Stomach (tissue), 4 donors: ENCODE measurements around the gene ALOX15B.

Source experiments
- EP300 ChIP-seq: sonication (generic); formaldehyde crosslinking; IDR thresholded peaks from one replicate; pipeline ENCODE4 v1.6.1; 2017; ENCODE audit warnings: antibody characterized with exemption
- POLR2A ChIP-seq, 4 donors: fragments of 450-650 bp; IDR thresholded peaks; one replicate each; pipeline ENCODE4 v1.6.1; 2016; ENCODE audit warnings: antibody characterized with exemption in 4 of 4, control low read depth in 2 of 4, mild to moderate bottlenecking in 1 of 4, moderate library complexity in 1 of 4
- POLR2AphosphoS5 ChIP-seq, 3 donors: sonication (generic); formaldehyde crosslinking; IDR thresholded peaks; one replicate each; pipeline ENCODE4 v1.6.1; 2016; ENCODE audit warnings: antibody characterized with exemption in 3 of 3
- TF ChIP-seq, protein P1 (sequence below), 7 experiments: fragments of 450-650 bp in 4 of 7; fragments of 200-600 bp in 3 of 7; sonication (generic) in 3 of 7; IDR thresholded peaks; one replicate each; pipeline ENCODE4 v1.5.1; 2016 to 2019; ENCODE audit warnings: antibody characterized with exemption in 7 of 7, control low read depth in 2 of 7, mild to moderate bottlenecking in 1 of 7

DNA sequence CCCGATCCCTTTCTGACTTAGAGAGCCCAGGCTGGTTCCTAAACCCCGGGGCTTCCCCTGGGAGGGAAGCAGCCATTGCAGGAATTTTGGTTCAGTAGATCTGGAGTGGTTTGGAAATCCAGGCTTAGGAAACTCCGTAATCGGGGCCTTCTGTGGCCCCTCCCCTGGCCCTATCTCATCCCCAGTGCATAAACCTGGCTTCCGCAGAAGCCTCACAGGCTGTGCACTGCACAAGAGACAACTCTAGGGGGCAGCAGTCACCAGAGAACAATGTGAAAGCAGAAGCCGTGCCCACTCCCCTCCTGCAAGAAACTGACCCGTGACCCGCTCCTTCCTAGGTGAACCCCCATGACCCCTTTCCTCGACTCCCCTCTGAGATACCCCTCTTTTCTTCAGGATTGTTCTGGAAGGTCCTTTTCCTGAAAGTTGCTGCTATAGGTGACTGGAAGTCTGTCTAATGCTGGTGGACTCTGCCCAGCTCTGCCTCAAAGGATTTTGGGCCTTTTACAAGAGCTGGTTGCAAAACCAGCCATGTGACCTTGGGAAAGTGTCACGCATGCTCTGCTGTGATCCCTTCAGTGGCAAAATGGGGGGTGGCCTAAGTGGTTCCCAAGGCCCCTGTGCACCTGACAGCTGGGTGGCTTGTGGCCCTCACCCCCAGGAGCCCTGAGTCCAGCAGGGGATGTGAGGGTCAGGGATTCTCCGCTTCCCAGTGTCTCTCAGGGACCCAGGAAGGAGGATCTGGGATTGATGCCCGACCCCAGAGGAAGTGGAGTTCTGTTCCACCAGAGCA, 22.0 kb upstream of the ALOX15B start:
- no peak for TF ChIP-seq POLR2A (IDR thresholded peaks at IDR 0.05)
- TF ChIP-seq, protein P1, sequence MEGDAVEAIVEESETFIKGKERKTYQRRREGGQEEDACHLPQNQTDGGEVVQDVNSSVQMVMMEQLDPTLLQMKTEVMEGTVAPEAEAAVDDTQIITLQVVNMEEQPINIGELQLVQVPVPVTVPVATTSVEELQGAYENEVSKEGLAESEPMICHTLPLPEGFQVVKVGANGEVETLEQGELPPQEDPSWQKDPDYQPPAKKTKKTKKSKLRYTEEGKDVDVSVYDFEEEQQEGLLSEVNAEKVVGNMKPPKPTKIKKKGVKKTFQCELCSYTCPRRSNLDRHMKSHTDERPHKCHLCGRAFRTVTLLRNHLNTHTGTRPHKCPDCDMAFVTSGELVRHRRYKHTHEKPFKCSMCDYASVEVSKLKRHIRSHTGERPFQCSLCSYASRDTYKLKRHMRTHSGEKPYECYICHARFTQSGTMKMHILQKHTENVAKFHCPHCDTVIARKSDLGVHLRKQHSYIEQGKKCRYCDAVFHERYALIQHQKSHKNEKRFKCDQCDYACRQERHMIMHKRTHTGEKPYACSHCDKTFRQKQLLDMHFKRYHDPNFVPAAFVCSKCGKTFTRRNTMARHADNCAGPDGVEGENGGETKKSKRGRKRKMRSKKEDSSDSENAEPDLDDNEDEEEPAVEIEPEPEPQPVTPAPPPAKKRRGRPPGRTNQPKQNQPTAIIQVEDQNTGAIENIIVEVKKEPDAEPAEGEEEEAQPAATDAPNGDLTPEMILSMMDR (IDR thresholded peaks at IDR 0.05) = peak in 5 of 7 experiments; percentile 60 to 77 (median 68)
- no peak for TF ChIP-seq POLR2AphosphoS5 (IDR thresholded peaks at IDR 0.05)
- TF ChIP-seq EP300 = no peak
